NCI-H748 (cell line): ENCODE results near the gene KIT.
"Not testable (repeated sequence)": the region's sequence is repeated elsewhere in the genome, so short reads cannot be mapped to it uniquely, and the experiment has no call there.

Source experiments
- DNase-seq: peaks from one replicate; lab custom pipeline; 2025; ENCODE audit not compliant: unreplicated experiment; lab: John Stamatoyannopoulos, UW

The KIT gene

GRCh38 chr4:54657551-54658251 lies at the start of gene KIT:
Gene KIT (plus strand): TSS chr4:54657957. CDS start chr4:54658015, 58 bp downstream.
- DNase-seq, result peak; percentile 92

GRCh38 chr4:54609310-54609709 lies 48.4 kb upstream of the KIT start:
- no peak for DNase-seq

DNA sequence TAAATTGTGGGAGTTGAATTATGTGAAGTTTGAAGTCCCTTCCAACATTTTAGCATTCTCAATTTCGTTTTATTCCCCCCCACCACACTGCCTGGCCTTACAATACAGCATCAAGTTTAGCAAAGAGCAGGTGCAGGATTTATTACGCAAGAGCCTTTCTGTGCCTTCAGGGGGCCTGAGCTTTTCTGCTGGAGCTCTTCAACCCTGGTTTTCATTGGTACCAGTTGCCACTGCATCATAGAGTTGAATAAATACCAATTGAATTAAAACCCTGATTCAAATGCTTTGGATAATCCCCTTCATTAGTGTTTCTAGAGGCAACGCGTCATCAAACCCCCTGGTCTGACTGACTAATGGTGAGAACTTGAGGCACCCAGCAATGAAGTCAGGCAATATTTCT lies 43.6 kb upstream of the KIT start:
- peak; percentile 10 for DNase-seq

DNA sequence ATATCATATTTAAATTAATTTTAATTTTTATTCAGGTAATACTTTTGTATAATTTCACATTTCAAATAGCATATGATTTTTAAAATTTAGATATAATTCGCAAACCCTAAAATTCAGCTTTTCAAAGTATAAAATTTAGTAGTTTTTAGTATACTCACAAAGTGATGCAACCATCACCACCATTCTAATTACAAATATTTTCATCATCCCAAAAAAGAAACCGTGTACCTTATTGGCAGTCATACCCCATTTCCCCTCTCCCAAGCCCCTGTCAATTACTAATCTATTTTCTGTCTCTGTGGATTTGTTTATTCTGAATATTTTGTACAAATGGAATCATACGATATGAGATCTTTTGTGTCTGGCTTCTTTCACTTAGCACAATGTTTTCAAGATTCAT lies 37.0 kb upstream of the KIT start:
- no peak for DNase-seq

- no peak for DNase-seq
Measured at GRCh38 chr4:54625391-54625790, 32.4 kb upstream of the KIT start.

- no peak for DNase-seq
Measured at GRCh38 chr4:54626113-54626512, 31.6 kb upstream of the KIT start.

- no peak for DNase-seq
Measured at GRCh38 chr4:54632537-54632936, 25.2 kb upstream of the KIT start.

DNA sequence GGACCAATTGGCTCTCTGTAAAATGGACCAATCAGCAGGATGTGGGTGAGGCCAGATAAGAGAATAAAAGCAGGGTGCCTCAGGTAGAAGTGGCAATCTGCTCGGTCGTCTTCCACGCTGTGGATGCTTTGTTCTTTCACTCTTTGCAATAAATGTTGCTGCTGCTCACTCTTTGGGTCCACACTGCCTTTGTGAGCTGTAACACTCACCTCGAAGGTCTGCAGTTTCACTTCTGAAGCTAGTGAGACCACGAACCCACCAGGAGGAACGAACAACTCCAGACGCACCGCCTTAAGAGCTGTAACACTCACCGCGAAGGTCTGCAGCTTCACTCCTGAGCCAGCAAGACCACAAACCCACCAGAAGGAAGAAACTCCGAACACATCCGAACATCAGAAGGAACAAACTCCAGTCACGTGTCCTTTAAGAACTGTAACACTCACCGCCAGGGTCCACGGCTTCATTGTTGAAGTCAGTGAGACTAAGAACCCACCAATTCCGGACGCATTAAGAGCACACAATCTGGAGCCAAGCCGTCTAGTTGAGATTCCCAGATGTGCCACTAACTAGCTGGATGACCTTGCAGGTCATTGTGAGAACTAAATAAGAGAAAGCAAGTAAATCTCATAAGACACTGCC lies 24.5 kb upstream of the KIT start:
- DNase-seq, result not testable (repeated sequence)

GRCh38 chr4:54635318-54635717 lies 22.4 kb upstream of the KIT start:
- DNase-seq, result no peak

DNA sequence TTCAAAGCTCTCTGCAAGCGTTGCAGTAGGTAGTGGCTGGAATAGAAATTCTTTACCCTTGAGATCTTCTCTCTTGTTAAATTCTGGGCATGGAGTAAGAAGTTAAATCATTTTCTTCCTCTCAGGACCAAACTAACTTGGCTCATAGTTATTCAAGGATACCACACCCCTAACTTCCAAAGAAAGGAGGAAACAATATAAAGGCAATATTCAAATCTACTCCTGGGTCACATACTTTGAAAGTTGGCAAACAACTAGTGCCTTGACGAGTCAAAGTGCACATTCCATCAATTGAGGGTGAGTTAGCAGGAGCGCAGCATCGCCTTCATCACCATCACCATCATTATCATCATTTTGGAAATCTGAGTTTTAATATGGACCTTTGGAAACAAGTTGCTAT lies 20.4 kb upstream of the KIT start:
- no peak for DNase-seq

- not testable (repeated sequence) for DNase-seq
Measured at GRCh38 chr4:54641101-54641500, 16.7 kb upstream of the KIT start.

- DNase-seq, result no peak
Measured at GRCh38 chr4:54643172-54643571, 14.6 kb upstream of the KIT start.

DNA sequence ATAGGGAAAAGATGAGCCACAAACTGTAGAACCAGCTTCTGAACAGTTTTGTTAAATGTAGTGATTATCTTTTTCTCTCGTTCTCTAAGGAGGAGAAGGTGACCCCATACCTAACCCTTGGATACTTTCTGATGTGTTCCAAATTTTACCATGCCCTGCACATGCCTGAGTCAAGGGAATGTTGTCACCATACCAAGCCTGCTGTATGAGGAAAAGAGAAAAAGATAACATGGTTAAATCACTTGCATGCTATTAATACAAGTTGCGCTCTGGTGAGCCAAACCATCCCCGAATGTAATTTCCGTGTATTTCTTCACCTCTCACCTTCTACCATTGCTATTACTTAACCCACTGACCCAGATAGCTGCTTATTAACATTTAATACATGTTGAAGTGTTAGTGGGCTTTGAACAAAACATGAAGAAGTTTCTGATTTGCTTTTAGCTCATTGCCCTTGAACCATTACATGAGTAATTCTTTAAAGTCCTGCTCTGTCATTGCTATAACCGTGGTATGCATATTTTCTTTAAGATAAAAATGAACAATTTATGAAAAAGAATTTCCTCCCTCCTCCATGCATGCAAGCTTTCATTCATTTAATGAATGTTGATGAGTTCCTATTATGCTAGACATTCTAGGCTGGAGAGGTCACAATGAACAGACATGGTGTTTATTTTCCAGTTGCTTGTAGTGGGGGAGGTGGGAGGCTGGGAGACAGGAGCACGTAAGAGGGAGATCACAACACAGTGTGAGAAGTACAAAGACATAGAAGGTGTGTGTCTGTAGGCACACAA lies 13.6 kb upstream of the KIT start:
- DNase-seq, result no peak

DNA sequence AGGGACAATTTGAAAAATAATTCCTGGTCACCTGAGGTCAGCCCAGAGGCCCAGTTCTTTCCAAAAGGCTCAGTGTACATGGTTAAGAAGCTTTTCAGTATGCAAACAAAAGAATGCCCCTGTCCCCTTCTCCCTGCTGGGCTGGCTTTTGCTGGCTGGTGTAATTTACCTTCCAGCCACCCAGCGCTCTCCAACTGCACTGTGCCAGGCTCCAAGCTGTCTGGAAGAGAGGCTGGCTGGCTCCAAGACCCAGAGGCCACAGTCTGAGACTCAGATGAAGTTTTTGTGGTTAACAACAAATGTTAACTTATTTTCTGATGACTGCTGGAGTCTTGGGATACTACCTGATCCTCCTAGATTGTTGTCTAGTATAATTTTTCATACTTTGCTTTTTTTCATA lies 11.9 kb upstream of the KIT start:
- peak; percentile 11 for DNase-seq

DNA sequence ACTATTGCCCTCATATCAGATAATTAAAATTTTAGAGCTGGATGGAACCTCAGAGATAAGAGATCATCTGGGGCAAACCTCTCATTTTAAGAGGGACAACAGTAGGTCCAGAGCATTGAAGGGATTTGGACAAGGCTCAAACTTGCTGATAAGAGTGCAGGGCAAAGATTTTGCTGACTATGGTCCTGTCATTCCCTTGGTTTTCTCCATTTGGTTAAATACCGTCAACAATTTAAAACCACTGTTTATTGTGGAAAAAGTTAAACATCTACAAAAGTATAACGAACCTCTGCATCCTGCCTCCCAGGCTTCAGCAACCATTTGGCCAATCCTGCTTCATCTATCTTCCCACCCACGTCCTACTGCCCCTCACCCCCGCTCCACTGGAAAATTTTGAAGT lies 10.7 kb upstream of the KIT start:
- no peak for DNase-seq

DNA sequence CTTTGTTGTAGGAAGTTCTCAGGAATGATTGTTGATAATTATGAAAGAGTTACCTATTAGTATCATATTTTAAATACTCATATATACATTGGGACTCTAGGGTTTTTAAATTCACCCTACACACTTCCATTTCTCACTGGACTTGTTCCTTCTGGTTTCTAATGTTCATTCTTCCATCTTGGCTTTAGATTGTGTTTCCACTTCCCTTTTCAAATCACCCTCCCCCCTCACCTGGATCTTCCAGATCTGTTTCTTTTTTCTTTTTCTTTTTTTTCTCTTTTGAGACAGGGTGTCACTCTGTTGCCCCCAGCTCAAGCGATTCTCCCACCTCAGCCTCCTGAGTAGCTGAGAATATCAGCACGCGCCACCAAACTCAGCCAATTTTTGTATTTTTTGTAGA lies 6.7 kb upstream of the KIT start:
- no peak for DNase-seq

DNA sequence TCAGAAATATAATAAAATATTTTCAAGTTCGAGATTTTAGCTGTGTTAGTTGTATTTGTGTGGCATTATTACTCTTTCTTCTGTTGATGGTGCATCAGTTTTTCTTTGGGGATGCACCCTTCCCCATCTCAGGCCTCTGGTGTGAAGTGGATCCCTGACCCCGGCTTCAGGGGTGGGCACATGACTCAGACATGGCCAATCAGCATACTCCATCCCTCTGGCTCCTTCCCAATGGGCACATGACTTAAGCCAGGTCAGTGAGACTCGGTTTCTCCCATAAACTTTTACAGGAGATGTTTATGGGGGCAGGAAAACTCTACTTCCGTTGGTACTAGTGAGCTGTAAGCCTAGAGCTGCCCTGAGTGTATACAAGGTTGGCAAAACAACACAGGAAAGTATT lies 3.0 kb upstream of the KIT start:
- DNase-seq, result no peak

DNA sequence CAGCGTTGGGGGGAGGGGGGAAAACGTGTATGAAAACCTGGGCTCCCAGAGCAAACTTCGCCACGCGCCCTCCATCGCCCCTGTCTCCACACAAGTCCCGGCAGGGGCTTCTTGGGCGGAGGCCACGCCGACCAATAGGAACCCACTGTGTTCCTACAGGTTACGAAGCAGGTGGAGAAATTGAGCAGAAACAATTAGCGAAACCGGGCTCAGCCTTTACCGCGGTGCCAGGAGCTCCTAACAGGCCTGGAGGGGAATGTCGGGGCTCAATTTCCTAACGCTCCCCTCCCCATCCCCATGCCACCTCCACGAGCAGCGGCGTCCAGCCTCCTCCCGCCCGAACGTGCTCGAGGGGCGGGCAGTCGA lies 589 bp upstream of the KIT start:
- DNase-seq, result peak; percentile 94

GRCh38 chr4:54658252-54659093 lies 716 bp downstream of the KIT start:
- peak; percentile 73 for DNase-seq

DNA sequence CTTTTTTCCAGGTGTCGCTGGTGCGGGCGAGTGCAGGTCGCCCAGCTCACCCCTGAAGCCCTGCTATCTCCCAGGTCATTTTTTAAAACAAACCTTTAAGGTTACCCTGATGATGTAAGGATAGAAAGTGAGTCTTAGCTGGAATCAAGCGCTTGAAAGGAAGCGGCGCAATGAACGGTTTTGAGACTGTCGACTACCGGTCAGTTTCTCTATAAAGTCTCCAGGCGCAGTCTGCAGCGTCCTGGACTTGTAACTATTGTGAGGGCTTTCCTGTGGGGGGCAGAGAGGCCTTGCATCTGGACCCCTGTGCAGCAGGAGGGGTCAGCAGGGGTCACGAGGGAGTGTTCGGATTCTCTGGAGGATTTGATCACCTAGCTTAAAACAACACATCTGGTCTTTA lies 1.6 kb downstream of the KIT start:
- DNase-seq, result peak; percentile 38
